CD14-positive monocyte (primary cell): ENCODE results near the gene KIF25. TPM values are rescaled to one million over a fixed set of nuclear protein-coding genes. Genes with fewer than 3 reads are reported as not detected.
A peak's percentile ranks its signal among the peaks of the same experiment; 100 is the strongest.

Experiments
- DNase-seq, 3 donors: peaks; one replicate each; pipeline ENCODE4 v3.0.0-alpha.2; 2011 to 2022
- H2AFZ ChIP-seq: 2 replicates; pipeline ENCODE4 v1.6.0; 2012; ENCODE audit warnings: mild to moderate bottlenecking, low read depth, low read length, inconsistent platforms; ENCODE audit not compliant: insufficient read depth, poor library complexity, severe bottlenecking
- H3K27ac ChIP-seq, 2 donors: 1 replicate in 1 of 2; 2 replicates in 1 of 2; pipeline ENCODE4 v1.5.1; 2012 to 2013; ENCODE audit warnings: low read length in 2 of 2, control low read depth in 1 of 2, inconsistent platforms in 1 of 2, low read depth in 1 of 2, mild to moderate bottlenecking in 1 of 2
- H3K27me3 ChIP-seq, 2 donors: one replicate each; pipeline versions ENCODE4 v1.6.0 to v1.6.1; 2011 to 2013; ENCODE audit warnings: low read length in 2 of 2; ENCODE audit not compliant: control insufficient read depth in 2 of 2, insufficient read depth in 2 of 2
- H3K36me3 ChIP-seq, 2 donors: replicated peaks in 1 of 2; 1 replicate in 1 of 2; 2 replicates in 1 of 2; pipeline versions ENCODE4 v1.5.1 to v1.6.1; 2012 to 2013; ENCODE audit warnings: low read length in 2 of 2, control low read depth in 1 of 2, inconsistent platforms in 1 of 2, mild to moderate bottlenecking in 1 of 2; ENCODE audit not compliant: insufficient read depth in 2 of 2, control insufficient read depth in 1 of 2
- H3K4me1 ChIP-seq, 2 donors: 1 replicate in 1 of 2; 2 replicates in 1 of 2; pipeline versions ENCODE4 v1.5.1 to v1.6.1; 2012 to 2013; ENCODE audit warnings: low read length in 2 of 2, control low read depth in 1 of 2, inconsistent platforms in 1 of 2, mild to moderate bottlenecking in 1 of 2, moderate library complexity in 1 of 2; ENCODE audit not compliant: insufficient read depth in 2 of 2, control insufficient read depth in 1 of 2
- H3K4me2 ChIP-seq: replicated peaks from 2 replicates; pipeline ENCODE3; 2012; ENCODE audit warnings: low read length, moderate library complexity, mild to moderate bottlenecking; ENCODE audit not compliant: poor library complexity, severe bottlenecking; ENCODE audit errors: extremely low read depth
- H3K4me3 ChIP-seq, 3 experiments: fragments of 200-600 bp in 1 of 3; sonication (generic) in 1 of 3; replicated peaks in 1 of 3; 1 replicate in 2 of 3; 2 replicates in 1 of 3; pipeline ENCODE4 v1.5.1; 2011 to 2013; ENCODE audit warnings: low read length in 3 of 3, mild to moderate bottlenecking in 3 of 3, control low read depth in 2 of 3, low read depth in 2 of 3, inconsistent platforms in 1 of 3, moderate library complexity in 1 of 3
- H3K79me2 ChIP-seq: 2 replicates; pipeline ENCODE4 v1.6.0; 2012; ENCODE audit warnings: mild to moderate bottlenecking, control low read depth, inconsistent platforms, low read length, moderate library complexity; ENCODE audit not compliant: insufficient read depth
- H3K9ac ChIP-seq: 2 replicates; pipeline ENCODE4 v1.6.0; 2017; ENCODE audit warnings: low read length, mild to moderate bottlenecking; ENCODE audit not compliant: insufficient read depth, poor library complexity, severe bottlenecking
- H3K9me3 ChIP-seq, 2 donors: replicated peaks in 1 of 2; 1 replicate in 1 of 2; 2 replicates in 1 of 2; pipeline versions ENCODE4 v1.5.1 to v1.6.1; 2012 to 2013; ENCODE audit warnings: low read length in 2 of 2, control low read depth in 1 of 2; ENCODE audit not compliant: control insufficient read depth in 1 of 2, insufficient read depth in 1 of 2
- H4K20me1 ChIP-seq: 2 replicates; pipeline ENCODE4 v1.6.0; 2012; ENCODE audit warnings: mild to moderate bottlenecking, low read length, control low read depth, moderate library complexity; ENCODE audit not compliant: insufficient read depth
- H3K27ac Mint-ChIP-seq, 7 donors: one replicate each; pipeline ENCODE4 v1.8.0; 2020; ENCODE audit warnings: mild to moderate bottlenecking in 7 of 7, mixed read lengths in 7 of 7, moderate library complexity in 6 of 7, inconsistent platforms in 2 of 7
- H3K27me3 Mint-ChIP-seq, 3 donors: one replicate each; pipeline ENCODE4 v1.8.0; 2021 to 2022; ENCODE audit warnings: low read depth in 3 of 3, mild to moderate bottlenecking in 3 of 3, mixed read lengths in 3 of 3, moderate library complexity in 3 of 3, inconsistent platforms in 1 of 3
- H3K36me3 Mint-ChIP-seq, 2 donors: one replicate each; pipeline ENCODE4 v1.8.0; 2020; ENCODE audit warnings: mixed read lengths in 2 of 2, inconsistent platforms in 1 of 2, mild to moderate bottlenecking in 1 of 2
- H3K4me1 Mint-ChIP-seq: one replicate; pipeline ENCODE4 v1.8.0; 2020; ENCODE audit warnings: mild to moderate bottlenecking, mixed read lengths
- H3K4me3 Mint-ChIP-seq, 2 donors: one replicate each; pipeline ENCODE4 v1.8.0; 2020; ENCODE audit warnings: mild to moderate bottlenecking in 2 of 2, mixed read lengths in 2 of 2, moderate library complexity in 1 of 2
- H3K9me3 Mint-ChIP-seq, 7 donors: one replicate each; pipeline ENCODE4 v1.8.0; 2020 to 2022; ENCODE audit warnings: mixed read lengths in 7 of 7, mild to moderate bottlenecking in 6 of 7, moderate library complexity in 6 of 7, inconsistent platforms in 2 of 7
- WGBS: methylation state at CpG from one replicate; pipeline ENCODE4 v1.1.5; 2013; ENCODE audit warnings: missing lambda C conversion rate; ENCODE audit not compliant: insufficient coverage; 5-methylcytosine and 5-hydroxymethylcytosine counted together
- intact Hi-C, 2 donors: fragments of 100-400 bp; cut with micrococcal nuclease; formaldehyde crosslinking; loops; one replicate each; pipeline versions ENCODE4 v1.15.0 to v1.15.1; 2023
- polyA plus RNA-seq, 3 donors: library from polyadenylated mRNA; depleted of rRNA in 1 of 3; unstranded in 2 of 3; stranded (reverse) in 1 of 3; fragments of 300-500 nt in 2 of 3; fragments of >200 nt in 1 of 3; fragmentation: Illumina TruSeq in 2 of 3; gene quantifications; 1 replicate in 2 of 3; 2 replicates in 1 of 3; pipeline ENCODE4 v1.2.3, GENCODE V29; 2012 to 2021
- TF ChIP-seq, protein P1 (sequence below): fragments of 200-600 bp; IDR thresholded peaks from one replicate; pipeline ENCODE4 v1.8.0; 2022; ENCODE audit warnings: antibody characterized with exemption, mild to moderate bottlenecking

Gene KIF25
- polyA plus RNA-seq, 3 donors: not detected

DNA sequence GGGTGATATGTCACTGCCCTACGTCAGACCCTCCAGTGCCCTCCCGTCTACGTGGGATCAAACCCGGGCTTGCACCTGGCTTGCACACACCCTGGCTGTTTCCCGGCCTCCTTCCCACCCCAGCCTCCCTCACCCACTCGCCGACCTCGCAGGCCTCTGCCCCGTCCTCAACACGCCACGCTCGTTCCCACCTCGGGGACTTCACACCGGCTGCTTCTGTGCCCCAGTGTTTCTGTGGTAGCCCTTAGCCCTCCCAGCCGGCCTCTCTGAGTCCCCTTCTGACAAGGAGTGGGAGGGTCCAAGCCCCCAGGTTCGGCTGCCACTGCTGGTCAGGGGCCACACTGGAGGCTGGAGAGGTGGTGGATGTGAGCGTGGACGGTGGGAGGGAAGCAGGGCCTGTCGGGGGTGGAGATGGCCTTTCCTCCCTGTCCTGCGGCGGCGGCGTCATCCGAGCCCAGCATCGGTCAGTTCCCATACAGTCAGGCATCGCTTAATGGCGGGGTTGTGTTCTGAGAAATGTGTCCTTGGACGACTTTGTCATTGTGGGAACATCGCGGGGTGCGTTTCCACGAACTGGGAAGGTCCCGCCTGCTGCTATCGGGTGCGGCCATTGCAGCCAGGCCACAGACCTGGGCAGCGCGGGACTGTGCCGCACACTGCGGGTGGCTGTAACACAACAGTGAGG is 11.4 kb upstream of the KIF25 start:
- no peaks in the 10 kb centered on the region for H3K27me3 ChIP-seq
- 93% methylated on average over 31 of the region's 39 CpGs for WGBS
- no peak overlapping the region for H3K4me2 ChIP-seq
- no peak overlapping the region for H2AFZ ChIP-seq
- H3K4me3 Mint-ChIP-seq: no peak overlapping the region
- peaks cover 2 to 6% (median 2%) of the 10 kb centered on the region in 3 donors for H3K27me3 Mint-ChIP-seq
- H3K9ac ChIP-seq: no peak overlapping the region
- H3K4me1 ChIP-seq: no peaks in the 10 kb centered on the region
- peak overlapping the region in 1 of 7 donors; percentile 40 for H3K27ac Mint-ChIP-seq
- no peaks in the 10 kb centered on the region for H3K36me3 ChIP-seq
- no peaks in the 10 kb centered on the region for H3K4me1 Mint-ChIP-seq
- H3K27ac ChIP-seq: no peak overlapping the region
- H3K9me3 Mint-ChIP-seq: peaks cover 12 to 50% (median 27%) of the 10 kb centered on the region in 7 donors
- no peaks in the 10 kb centered on the region for H3K36me3 Mint-ChIP-seq
- H3K9me3 ChIP-seq: peaks cover 24 to 68% of the 10 kb centered on the region in 2 donors
- intact Hi-C loops: no loop called here
- H3K4me3 ChIP-seq: no peak overlapping the region
- H4K20me1 ChIP-seq: no peaks in the 10 kb centered on the region
- H3K79me2 ChIP-seq: no peaks in the 10 kb centered on the region
- TF ChIP-seq, protein P1, sequence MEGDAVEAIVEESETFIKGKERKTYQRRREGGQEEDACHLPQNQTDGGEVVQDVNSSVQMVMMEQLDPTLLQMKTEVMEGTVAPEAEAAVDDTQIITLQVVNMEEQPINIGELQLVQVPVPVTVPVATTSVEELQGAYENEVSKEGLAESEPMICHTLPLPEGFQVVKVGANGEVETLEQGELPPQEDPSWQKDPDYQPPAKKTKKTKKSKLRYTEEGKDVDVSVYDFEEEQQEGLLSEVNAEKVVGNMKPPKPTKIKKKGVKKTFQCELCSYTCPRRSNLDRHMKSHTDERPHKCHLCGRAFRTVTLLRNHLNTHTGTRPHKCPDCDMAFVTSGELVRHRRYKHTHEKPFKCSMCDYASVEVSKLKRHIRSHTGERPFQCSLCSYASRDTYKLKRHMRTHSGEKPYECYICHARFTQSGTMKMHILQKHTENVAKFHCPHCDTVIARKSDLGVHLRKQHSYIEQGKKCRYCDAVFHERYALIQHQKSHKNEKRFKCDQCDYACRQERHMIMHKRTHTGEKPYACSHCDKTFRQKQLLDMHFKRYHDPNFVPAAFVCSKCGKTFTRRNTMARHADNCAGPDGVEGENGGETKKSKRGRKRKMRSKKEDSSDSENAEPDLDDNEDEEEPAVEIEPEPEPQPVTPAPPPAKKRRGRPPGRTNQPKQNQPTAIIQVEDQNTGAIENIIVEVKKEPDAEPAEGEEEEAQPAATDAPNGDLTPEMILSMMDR: no peak
- no peak for DNase-seq

DNA sequence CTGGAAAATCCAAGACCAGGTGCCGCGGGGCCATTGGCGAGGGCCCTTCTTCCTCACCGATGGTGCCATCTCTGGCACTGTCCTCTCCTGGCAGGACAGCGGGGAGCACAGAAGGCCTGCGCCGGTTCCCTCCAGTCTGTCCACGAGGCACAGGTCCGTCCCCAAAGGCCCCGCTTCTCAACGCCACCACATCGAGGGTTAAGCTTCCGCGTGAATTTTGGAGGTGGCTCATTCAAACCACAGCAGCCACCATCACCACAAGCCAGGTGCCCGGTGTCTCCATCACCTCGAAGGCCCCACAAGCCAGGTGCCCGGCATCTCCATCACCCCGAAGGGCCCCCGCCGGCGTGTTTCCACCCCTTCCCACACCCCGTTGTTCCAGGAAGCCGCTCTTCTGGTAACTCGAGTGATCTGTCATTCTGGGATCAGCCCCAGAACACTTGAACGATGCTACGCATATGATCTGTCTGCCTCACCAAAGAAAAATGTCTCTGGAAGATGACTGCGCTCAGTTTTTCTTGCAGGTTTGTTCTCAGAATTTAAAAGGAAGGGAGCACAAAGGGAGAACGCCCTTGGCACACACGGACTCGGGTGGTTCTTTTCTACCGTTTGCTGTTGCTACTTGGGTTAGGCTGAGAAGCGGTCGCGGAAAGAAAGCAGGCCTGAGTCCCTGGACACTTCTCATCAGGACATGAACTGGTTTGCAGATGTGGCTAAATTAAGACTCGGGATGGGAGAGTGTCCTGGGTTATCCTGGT is 9.9 kb upstream of the KIF25 start:
- Mint-ChIP-seq H3K4me1 (no peaks in the 10 kb centered on the region), H3K27me3 (peaks cover 2 to 4% (median 4%) of the 10 kb centered on the region in 3 donors), H3K27ac (no peak overlapping the region), H3K9me3 (peaks cover 12 to 50% (median 23%) of the 10 kb centered on the region in 7 donors), H3K4me3 (no peak overlapping the region), H3K36me3 (no peaks in the 10 kb centered on the region)
- no peak overlapping the region for H3K9ac ChIP-seq
- no peak overlapping the region for H3K4me2 ChIP-seq
- intact Hi-C loops: no loop called here
- no peaks in the 10 kb centered on the region for H3K27me3 ChIP-seq
- peaks cover 24 to 65% of the 10 kb centered on the region in 2 donors for H3K9me3 ChIP-seq
- no peak overlapping the region for H2AFZ ChIP-seq
- no peaks in the 10 kb centered on the region for H3K4me1 ChIP-seq
- 92% methylated on average over 29 of the region's 35 CpGs for WGBS
- no peak for DNase-seq
- H3K79me2 ChIP-seq: no peaks in the 10 kb centered on the region
- H3K27ac ChIP-seq: no peak overlapping the region
- no peaks in the 10 kb centered on the region for H3K36me3 ChIP-seq
- TF ChIP-seq, protein P1: no peak
- H3K4me3 ChIP-seq: no peak overlapping the region
- H4K20me1 ChIP-seq: no peaks in the 10 kb centered on the region
